Endothelial cell of umbilical vein (primary cell): ENCODE data around the gene SPACA4.
A peak's percentile ranks its signal among the peaks of the same experiment; 100 is the strongest.

Experiments used
- CTCF ChIP-seq, 2 donors: IDR thresholded peaks; 1 replicate in 1 of 2; 2 replicates in 1 of 2; pipeline ENCODE4 v1.5.1; 2011; ENCODE audit warnings: low read length in 2 of 2, mild to moderate bottlenecking in 2 of 2, moderate library complexity in 2 of 2, control low read depth in 1 of 2, inconsistent platforms in 1 of 2, low read depth in 1 of 2; ENCODE audit not compliant: insufficient read depth in 1 of 2; ENCODE audit errors: extremely low read depth in 1 of 2
- EZH2 ChIP-seq: IDR thresholded peaks from 2 replicates; pipeline ENCODE4 v1.6.1; 2012; ENCODE audit warnings: borderline replicate concordance, low read depth, mild to moderate bottlenecking, moderate library complexity, low read length, inconsistent platforms; ENCODE audit not compliant: severe bottlenecking
- FOS ChIP-seq: IDR thresholded peaks from 2 replicates; pipeline ENCODE4 v1.6.1; 2011; ENCODE audit warnings: mild to moderate bottlenecking, low read length, moderate library complexity, borderline replicate concordance; ENCODE audit not compliant: insufficient read depth
- GATA2 ChIP-seq: IDR thresholded peaks from 2 replicates; pipeline ENCODE4 v1.7.0; 2011; ENCODE audit warnings: low read depth, mild to moderate bottlenecking, moderate library complexity, mixed read lengths, low read length; ENCODE audit not compliant: insufficient read length, insufficient read depth
- JUN ChIP-seq: IDR thresholded peaks from 2 replicates; pipeline ENCODE4 v1.6.1; 2011; ENCODE audit warnings: borderline replicate concordance, low read depth; ENCODE audit not compliant: insufficient read length, insufficient read depth
- MAX ChIP-seq: IDR thresholded peaks from 2 replicates; pipeline ENCODE4 v1.6.1; 2011; ENCODE audit not compliant: insufficient read depth, insufficient read length
- MYC ChIP-seq: IDR thresholded peaks from one replicate; pipeline ENCODE4 v1.6.1; 2011; ENCODE audit warnings: mild to moderate bottlenecking, low read depth, low read length
- POLR2A ChIP-seq: IDR thresholded peaks from 2 replicates; pipeline ENCODE4 v1.6.1; 2012; ENCODE audit warnings: low read depth, mild to moderate bottlenecking, control low read depth, low read length
- POLR2AphosphoS5 ChIP-seq: IDR thresholded peaks from 2 replicates; pipeline ENCODE4 v1.6.1; 2012; ENCODE audit warnings: low read depth, mild to moderate bottlenecking, control low read depth, low read length, moderate library complexity; ENCODE audit not compliant: insufficient read depth

- no peak for TF ChIP-seq CTCF (IDR thresholded peaks at IDR 0.05; ENCODE audit: extremely low read depth in 1 of 2, insufficient read depth in 1 of 2, low read depth in 1 of 2, low read length in 2 of 2)
- no peak for TF ChIP-seq EZH2
- TF ChIP-seq POLR2AphosphoS5: peak; percentile 37
- TF ChIP-seq POLR2A: no peak
- no peak for TF ChIP-seq GATA2
- no peak for TF ChIP-seq JUN
- no peak for TF ChIP-seq MYC
- no peak for TF ChIP-seq MAX
- TF ChIP-seq FOS: no peak
These were observed 6.7 kb downstream of the SPACA4 start for GRCh38 chr19:48613024-48613851.
